Right ventricle myocardium inferior (tissue), 1 donor: Measurements from ENCODE around the gene PCGF3. TPM values are rescaled to one million over a fixed set of nuclear protein-coding genes. Genes with fewer than 3 reads are reported as not detected.
"Not testable (repeated sequence)": the region's sequence is repeated elsewhere in the genome, so short reads cannot be mapped to it uniquely, and the experiment has no call there.

Source experiments
- ATAC-seq: fragments of 200-7000 bp; cut with Tn5 transposase; one replicate; pipeline ENCODE4 v1.9.1; 2020; ENCODE audit warnings: mild to moderate bottlenecking, moderate library complexity
- DNase-seq: peaks from one replicate; pipeline ENCODE4 v3.0.0; 2021; ENCODE audit errors: missing footprints
- intact Hi-C: fragments of 100-400 bp; cut with DNase I; formaldehyde crosslinking; loops from one replicate; pipeline ENCODE4 v1.11.0; 2022
- total RNA-seq: library from RNA; stranded (reverse); fragmentation: NEBNext Ultra II Directional; extraction: Animal tissue kit (Norgen Biotek cat#: 25700); gene quantifications from one replicate; pipeline ENCODE4 v1.2.1, GENCODE V29; 2021
- donor health status: DM: no; HTN: yes; CAD: no; lungs with severe emphysema.

PCGF3 gene
- total RNA-seq, 1 donor from 2014 or later: 21.7 TPM

DNA sequence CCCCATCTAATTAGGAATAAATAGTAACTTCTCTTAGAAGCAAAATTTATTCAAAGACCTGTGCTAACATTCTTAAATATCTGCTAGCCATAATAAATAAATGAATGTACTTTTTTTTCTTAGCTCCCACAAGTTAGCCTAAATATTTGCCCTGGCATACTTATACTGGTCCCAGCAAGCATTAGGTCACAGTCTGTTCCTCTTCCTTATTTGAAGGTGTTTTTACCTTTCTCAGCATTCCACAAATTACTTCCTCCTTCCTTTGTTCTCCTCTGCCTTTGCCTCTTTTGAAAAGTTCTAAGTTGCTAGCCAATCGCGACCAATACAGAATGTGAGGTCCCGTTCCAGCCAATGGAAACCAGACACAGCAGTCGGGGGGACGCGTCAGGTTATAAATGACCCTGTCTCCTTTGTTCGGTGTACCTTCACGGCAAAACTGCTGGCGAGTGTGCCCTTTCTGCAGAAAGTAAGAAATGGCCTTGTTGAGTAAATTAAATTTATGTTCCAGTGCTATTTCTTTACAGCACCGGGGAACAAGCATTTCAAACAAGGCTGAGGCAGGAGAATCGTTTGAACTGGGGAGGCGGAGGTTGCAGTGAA lies 11.2 kb upstream of the PCGF3 start:
- DNase-seq, ATAC-seq, intact Hi-C loops: not testable (repeated sequence)

- ATAC-seq: no peak
- intact Hi-C loops: no loop called here
- peak; percentile 55 for DNase-seq
These were observed 5.6 kb upstream of the PCGF3 start for GRCh38 chr4:699816-700580.

DNA sequence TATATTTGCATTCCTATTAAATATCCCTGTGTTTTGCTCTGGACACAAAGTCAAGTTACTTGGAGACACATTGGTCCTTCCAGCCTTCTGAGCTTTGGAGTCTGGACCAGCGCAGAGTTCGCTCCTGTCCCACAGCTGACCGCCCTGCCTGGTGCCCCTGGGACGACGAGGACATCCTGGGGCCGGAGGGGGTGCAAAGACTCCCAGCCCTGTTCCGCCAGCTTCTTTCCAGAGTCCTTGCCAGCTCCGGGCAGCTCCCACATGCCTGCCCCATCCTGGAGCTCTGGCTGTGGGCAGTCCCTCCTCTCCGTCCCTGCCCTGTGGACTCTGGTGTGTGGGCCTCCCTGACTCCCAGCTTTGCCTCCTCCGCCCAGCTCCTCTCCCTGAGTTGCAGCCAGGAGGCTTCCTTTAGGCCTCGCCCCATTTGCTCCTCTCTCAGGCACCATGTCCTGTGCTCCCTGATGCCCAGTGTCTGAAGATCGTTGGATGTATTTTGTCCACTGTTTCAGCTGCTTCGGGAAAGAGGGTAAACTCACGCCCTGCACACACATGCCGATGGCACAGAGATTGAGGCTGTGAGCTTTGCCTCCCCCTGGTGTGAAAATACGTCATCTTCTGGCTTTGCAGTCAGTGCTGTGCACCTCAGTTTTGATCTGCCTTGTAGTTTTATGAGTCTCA lies 4.9 kb upstream of the PCGF3 start:
- ATAC-seq (no peak), DNase-seq (peak; percentile 34)
- intact Hi-C loops: no loop called here

GRCh38 chr4:702618-703048 lies 3.0 kb upstream of the PCGF3 start:
- intact Hi-C loops: no loop called here
- ATAC-seq (no peak), DNase-seq (peak; percentile 55)

- intact Hi-C loops: no loop called here
- ATAC-seq: no peak
- no peak for DNase-seq
These were observed 2.1 kb upstream of the PCGF3 start for GRCh38 chr4:703336-704197.

- no peak for ATAC-seq
- peak; percentile 67 for DNase-seq
- intact Hi-C loops: no loop called here
These were observed 1.3 kb upstream of the PCGF3 start for GRCh38 chr4:704198-704891.

GRCh38 chr4:704971-705277 lies 708 bp upstream of the PCGF3 start:
- intact Hi-C loops: no loop called here
- DNase-seq (no peak), ATAC-seq (no peak)

DNA sequence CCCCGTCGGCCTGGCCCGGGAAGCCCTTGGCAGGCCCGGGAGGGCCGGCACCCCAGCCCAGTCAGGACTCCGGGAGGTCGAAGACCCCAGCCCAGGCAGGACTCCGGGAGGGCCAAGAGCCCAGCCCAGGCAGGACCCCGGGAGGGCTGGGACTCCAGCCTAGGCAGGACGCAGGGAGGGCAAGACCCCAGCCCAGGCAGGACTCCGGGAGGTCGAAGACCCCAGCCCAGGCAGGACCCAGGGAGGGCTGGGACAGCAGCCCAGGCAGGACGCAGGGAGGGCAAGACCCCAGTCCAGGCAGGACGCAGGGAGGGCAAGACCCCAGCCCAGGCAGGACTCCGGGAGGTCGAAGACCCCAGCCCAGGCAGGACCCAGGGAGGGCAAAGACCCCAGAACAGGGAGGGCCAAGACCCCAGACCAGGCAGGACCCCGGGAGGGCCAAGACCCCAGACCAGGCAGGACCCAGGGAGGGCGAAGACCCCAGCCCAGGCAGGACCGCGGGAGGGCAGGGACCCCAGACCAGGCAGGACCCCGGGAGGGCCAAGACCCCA lies 526 bp downstream of the PCGF3 start:
- not testable (repeated sequence) for ATAC-seq

DNA sequence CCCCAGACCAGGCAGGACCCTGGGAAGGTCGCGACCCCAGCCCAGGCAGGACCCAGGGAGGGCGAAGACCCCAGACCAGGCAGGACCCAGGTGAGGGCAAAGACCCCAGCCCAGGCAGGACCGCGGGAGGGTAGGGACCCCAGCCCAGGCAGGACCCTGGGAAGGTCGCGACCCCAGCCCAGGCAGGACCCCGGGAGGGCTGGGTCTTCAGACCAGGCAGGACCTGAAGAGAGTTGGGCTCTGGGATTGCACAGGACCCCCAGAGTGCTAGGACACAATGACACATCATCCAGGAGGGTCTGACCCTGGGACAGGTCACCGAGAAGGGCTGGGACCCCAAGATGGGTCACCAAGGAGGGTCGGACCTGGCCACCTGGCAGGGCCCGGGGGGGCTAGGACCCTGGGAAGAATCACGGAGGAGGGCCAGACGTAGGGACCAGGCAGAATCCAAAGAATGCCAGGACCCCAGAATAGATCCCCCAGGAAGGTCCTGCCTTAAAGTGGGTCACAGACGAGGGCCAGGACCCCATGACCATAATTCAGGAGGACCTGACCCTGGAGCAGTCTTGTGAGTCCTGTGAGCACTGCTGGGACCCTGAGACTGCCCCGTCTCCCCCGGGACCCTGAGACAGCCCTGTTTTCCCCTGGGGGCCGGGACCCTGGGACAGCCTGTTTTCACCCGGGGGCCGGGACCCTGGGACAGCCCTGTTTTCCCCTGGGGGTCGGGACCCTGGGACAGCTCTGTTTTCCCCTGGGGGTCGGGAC lies 1.4 kb downstream of the PCGF3 start:
- peak; percentile 57 for DNase-seq
- intact Hi-C loops: no loop called here
- no peak for ATAC-seq

More for the DNA sequence above, 526 bp downstream of the PCGF3 start:
- peak; percentile 57 for DNase-seq
- intact Hi-C loops: not testable (repeated sequence)

GRCh38 chr4:707929-708630 lies 2.4 kb downstream of the PCGF3 start:
- intact Hi-C loops: no loop called here
- DNase-seq (peak; percentile 16), ATAC-seq (no peak)

- no peak for ATAC-seq
These were observed 3.0 kb downstream of the PCGF3 start for GRCh38 chr4:708631-708933.

DNA sequence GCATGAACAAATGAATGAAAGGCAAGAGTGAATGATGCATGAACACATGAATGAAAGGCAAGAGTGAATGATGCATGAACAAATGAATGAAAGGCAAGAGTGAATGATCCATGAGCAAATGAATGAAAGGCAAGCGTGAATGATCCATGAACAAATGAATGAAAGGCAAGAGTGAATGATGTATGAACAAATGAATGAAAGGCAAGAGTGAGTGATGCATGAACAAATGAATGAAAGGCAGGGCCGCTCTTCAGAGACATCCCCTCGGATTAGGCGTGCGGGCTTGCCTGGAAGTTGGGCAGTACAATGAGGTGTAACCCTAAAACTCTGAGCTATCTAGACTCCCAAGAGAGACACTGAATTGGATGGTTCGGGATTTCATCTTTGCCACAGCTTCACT lies 3.7 kb downstream of the PCGF3 start:
- intact Hi-C loops: no loop called here
- DNase-seq: peak; percentile 23
- ATAC-seq: no peak

More at GRCh38 chr4:708631-708933, 3.0 kb downstream of the PCGF3 start:
- intact Hi-C loops: no loop called here
- DNase-seq: peak; percentile 57

DNA sequence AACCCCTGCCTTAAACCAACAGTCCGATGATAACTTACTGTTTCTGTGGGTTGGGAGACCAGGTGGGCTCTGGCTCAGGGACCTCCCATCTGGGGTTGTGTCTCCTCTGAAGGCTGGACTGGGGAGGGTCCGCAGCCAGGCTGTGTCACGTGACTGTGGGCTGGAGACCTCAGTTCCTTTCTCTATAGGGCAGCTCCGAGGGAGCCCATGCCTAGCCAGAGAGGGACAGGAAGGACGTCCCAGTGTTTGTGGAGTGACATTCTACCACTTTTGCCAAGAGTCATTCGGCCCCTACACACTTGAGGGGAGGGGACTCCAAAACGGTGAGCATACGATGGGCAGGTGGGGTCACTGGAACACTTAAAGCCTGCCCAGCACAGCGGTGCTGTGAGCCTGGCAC lies 4.5 kb downstream of the PCGF3 start:
- DNase-seq (peak; percentile 54), ATAC-seq (no peak)
- intact Hi-C loops: no loop called here

DNA sequence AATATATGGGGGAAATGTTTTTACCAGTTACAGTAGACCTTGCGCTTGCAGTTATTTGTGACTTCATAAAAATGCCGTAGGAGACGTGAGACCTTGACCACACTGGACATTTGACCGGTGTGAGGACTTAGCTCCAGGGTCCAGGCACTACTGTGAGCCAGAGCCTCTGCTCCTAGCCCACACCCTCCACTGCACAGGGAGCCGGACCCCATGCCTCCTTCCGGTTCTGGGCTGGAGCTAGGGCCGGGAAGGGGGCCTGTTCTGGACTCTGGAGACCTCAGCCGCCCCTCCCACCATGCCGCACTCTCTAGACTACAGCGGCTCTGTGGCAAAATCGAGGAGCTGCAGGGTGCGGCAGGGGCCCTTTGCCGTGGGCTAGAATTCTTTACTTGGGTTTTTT lies 5.3 kb downstream of the PCGF3 start:
- ATAC-seq (no peak), DNase-seq (peak; percentile 45)
- intact Hi-C loops: no loop called here

- no peak for DNase-seq
- no peak for ATAC-seq
- intact Hi-C loops: no loop called here
These were observed 6.5 kb downstream of the PCGF3 start for GRCh38 chr4:712093-712492.

DNA sequence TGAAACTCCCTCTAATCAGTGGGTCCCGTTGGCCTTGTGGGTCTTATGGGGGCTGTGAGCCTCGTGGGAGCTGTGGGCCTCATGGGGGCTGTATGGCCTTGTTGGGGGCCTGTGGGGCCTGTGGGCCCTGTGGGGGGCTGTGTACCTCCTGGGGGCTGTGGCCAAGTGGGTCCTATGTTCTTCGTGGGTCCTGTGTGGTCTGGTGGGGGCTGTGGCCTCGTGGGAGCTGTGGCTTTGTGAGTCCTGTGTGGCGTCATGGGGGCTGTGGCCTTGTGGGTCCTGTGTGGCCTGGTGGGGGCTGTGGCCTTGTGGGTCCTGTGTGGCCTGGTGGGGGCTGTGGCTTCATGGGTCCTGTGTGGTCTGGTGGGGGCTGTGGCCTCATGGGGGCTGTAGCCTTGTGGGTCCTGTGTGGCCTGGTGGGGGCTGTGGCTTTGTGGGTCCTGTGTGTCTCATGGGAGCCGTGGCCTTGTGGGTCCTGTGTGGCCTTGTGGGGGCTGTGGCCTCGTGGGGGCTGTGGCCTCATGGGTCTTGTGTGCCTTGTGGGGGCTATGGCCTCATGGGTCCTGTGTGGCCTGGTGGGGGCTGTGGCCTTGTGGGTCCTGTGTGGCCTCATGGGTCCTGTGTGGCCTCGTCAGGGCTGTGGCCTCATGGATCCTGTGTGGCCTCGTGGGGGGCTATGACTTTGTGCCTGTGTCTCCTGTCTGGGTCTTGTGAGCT lies 7.4 kb downstream of the PCGF3 start:
- no peak for DNase-seq
- intact Hi-C loops: no loop called here

DNA sequence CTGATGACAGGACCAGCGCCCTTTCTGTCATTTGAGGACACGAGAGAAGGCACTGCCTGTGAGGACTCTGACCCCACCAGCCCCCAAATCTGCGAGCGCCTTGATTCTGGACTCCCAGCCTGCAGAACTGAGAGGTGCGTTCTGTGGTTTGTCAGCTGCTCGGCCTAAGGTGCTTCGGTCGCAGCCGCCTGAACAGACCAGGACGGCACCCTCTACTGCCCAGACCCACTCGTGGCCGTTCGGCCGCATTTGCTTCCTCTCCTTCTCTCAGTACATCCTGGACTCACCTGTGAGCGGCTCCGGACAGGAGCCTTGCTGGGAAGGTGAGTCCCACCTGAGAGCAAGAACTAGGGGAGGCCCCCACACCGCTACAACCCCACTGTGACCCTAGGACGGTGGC lies 8.5 kb downstream of the PCGF3 start:
- intact Hi-C loops: no loop called here
- ATAC-seq (no peak), DNase-seq (no peak)

More for the DNA sequence above, 7.4 kb downstream of the PCGF3 start:
- ATAC-seq: peak; percentile 14
